GM12892 (cell line): Measurements from ENCODE around the gene ZFHX3.

Source experiments
- POLR2A ChIP-seq: IDR thresholded peaks from 2 replicates; pipeline ENCODE4 v1.6.1; 2011; ENCODE audit warnings: low read depth, low read length, control low read depth
- POLR2AphosphoS5 ChIP-seq: IDR thresholded peaks from 2 replicates; pipeline ENCODE4 v1.6.1; 2011; ENCODE audit warnings: low read depth, low read length, control low read depth

DNA sequence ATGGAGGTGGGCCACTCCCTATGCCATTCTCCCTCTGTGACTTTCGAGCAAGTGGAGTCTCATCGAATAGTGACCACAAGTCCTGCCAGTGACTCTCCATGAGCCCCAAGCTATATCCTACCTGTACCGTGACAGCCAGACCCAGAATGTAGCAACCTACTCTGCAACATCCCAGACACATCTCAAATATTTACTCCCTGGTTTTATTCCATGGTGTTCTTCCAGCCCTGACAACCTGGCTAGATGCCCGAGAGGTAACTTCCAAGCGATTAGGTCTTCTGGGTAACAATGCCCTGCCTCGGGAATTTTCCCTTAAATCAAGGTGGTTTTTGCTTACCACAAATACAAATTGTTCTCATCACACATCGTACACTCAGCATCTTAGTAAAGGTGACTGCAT is 211.7 kb downstream of the ZFHX3 start:
- no peak for TF ChIP-seq POLR2A
- TF ChIP-seq POLR2AphosphoS5, result no peak
